Fibroblast of the aortic adventitia (primary cell): ENCODE results near the gene C3orf80. TPM values are rescaled to one million over a fixed set of nuclear protein-coding genes. Genes with fewer than 3 reads are reported as not detected.
A peak's percentile ranks its signal among the peaks of the same experiment; 100 is the strongest.

ENCODE experiments used
- DNase-seq: peaks from one replicate; pipeline ENCODE4 v3.0.0-alpha.2; 2010; ENCODE audit warnings: low read depth
- H3K4me3 ChIP-seq: 2 replicates; pipeline ENCODE4 v1.5.1; 2011; ENCODE audit warnings: low read depth, mild to moderate bottlenecking, control low read depth, low read length, moderate library complexity
- CTCF ChIP-seq: IDR thresholded peaks from 2 replicates; pipeline ENCODE4 v1.5.1; 2011; ENCODE audit warnings: mild to moderate bottlenecking, low read length, control low read depth, inconsistent platforms; ENCODE audit not compliant: insufficient read depth
- total RNA-seq: library from RNA; depleted of rRNA; stranded (reverse); fragments of >200 nt; gene quantifications from 2 replicates; pipeline ENCODE4 v1.2.3, GENCODE V29; 2012; ENCODE audit warnings: low replicate concordance

The C3orf80 gene
- total RNA-seq, 1 donor, result 0.63 TPM

GRCh38 chr3:160184655-160185054 is 40.6 kb upstream of the C3orf80 start:
- no peak overlapping the region for H3K4me3 ChIP-seq
- peak; percentile 99 for DNase-seq
- TF ChIP-seq CTCF, result no peak

- H3K4me3 ChIP-seq, result no peak overlapping the region
- DNase-seq, result no peak
- TF ChIP-seq CTCF, result no peak
Measured at GRCh38 chr3:160185751-160186150, 39.5 kb upstream of the C3orf80 start.

- DNase-seq, result no peak
- H3K4me3 ChIP-seq, result no peak overlapping the region
- no peak for TF ChIP-seq CTCF
Measured at GRCh38 chr3:160187288-160187687, 37.9 kb upstream of the C3orf80 start.

- no peak overlapping the region for H3K4me3 ChIP-seq
- no peak for TF ChIP-seq CTCF
- no peak for DNase-seq
Measured at GRCh38 chr3:160192310-160193029, 32.8 kb upstream of the C3orf80 start.

GRCh38 chr3:160193644-160194192 is 31.5 kb upstream of the C3orf80 start:
- no peak for DNase-seq
- TF ChIP-seq CTCF, result no peak
- H3K4me3 ChIP-seq, result no peak overlapping the region

- TF ChIP-seq CTCF, result no peak
- no peak overlapping the region for H3K4me3 ChIP-seq
- DNase-seq, result no peak
Measured at GRCh38 chr3:160194438-160194837, 30.8 kb upstream of the C3orf80 start.
